C4-2B (cell line): Measurements from ENCODE around the gene DEPP1.

ENCODE experiments used
- CTCF ChIP-seq: fragments of 450-650 bp; conservative IDR thresholded peaks from 2 replicates; pipeline ENCODE4 v1.5.1; 2017; ENCODE audit warnings: mild to moderate bottlenecking
- ZFX ChIP-seq: fragments of 450-650 bp; IDR thresholded peaks from 2 replicates; pipeline ENCODE4 v1.6.1; 2017

- no peak for TF ChIP-seq CTCF
- no peak for TF ChIP-seq ZFX
Measured at GRCh38 chr10:44935201-44935965, 43.2 kb downstream of the DEPP1 start.
